Measurements from ENCODE around the gene STK32C.

DNA sequence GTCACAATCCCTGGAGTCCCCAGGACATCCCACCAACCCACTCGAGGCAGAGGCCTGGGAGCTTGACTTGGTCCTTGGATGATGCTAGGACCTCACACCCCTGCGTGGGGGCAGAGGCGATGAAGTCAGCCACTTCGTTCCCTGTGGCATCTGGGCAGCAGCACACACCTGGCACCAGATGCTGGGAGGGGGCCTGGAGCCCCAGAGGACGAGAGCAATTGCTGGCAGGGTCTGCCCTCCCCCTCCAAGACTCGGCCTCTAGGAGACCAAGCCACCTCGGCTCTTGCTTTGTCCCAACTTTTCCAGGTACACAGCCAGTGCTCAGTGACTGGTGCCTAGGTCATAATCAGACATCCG lies 81.9 kb downstream of the STK32C start:
- no peak for TF ChIP-seq POLR2A (IDR thresholded peaks at IDR 0.05)
- TF ChIP-seq, protein P1, sequence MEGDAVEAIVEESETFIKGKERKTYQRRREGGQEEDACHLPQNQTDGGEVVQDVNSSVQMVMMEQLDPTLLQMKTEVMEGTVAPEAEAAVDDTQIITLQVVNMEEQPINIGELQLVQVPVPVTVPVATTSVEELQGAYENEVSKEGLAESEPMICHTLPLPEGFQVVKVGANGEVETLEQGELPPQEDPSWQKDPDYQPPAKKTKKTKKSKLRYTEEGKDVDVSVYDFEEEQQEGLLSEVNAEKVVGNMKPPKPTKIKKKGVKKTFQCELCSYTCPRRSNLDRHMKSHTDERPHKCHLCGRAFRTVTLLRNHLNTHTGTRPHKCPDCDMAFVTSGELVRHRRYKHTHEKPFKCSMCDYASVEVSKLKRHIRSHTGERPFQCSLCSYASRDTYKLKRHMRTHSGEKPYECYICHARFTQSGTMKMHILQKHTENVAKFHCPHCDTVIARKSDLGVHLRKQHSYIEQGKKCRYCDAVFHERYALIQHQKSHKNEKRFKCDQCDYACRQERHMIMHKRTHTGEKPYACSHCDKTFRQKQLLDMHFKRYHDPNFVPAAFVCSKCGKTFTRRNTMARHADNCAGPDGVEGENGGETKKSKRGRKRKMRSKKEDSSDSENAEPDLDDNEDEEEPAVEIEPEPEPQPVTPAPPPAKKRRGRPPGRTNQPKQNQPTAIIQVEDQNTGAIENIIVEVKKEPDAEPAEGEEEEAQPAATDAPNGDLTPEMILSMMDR (IDR thresholded peaks at IDR 0.05) = no peak

All from body of pancreas (tissue), 4 donors.